Mucosa of stomach (tissue), 1 donor: ENCODE results near the gene NAP1L1.

Experiments used
- H3K27me3 ChIP-seq: one replicate; pipeline ENCODE4 v1.7.0; 2013; ENCODE audit warnings: mild to moderate bottlenecking, low read length; ENCODE audit not compliant: control insufficient read depth, insufficient read depth
- H3K36me3 ChIP-seq: one replicate; pipeline ENCODE4 v1.7.0; 2013; ENCODE audit warnings: low read length; ENCODE audit not compliant: control insufficient read depth, insufficient read depth
- H3K4me1 ChIP-seq: one replicate; pipeline ENCODE4 v1.7.0; 2013; ENCODE audit warnings: mild to moderate bottlenecking, low read length; ENCODE audit not compliant: control insufficient read depth, insufficient read depth
- H3K4me3 ChIP-seq: one replicate; pipeline ENCODE4 v1.7.0; 2013; ENCODE audit warnings: low read length
- H3K9ac ChIP-seq: one replicate; pipeline ENCODE4 v1.7.0; 2013; ENCODE audit warnings: mild to moderate bottlenecking, low read length, moderate library complexity
- H3K9me3 ChIP-seq: one replicate; pipeline ENCODE4 v1.7.0; 2013; ENCODE audit warnings: mild to moderate bottlenecking, low read length, moderate library complexity; ENCODE audit not compliant: control insufficient read depth
- donor health status: Pancreatic carcinoma.

Gene NAP1L1

GRCh38 chr12:76033081-76034011, 51.1 kb downstream of the NAP1L1 start:
- H3K36me3 ChIP-seq = no peaks in the 10 kb centered on the region
- peaks cover 18% of the 10 kb centered on the region for H3K27me3 ChIP-seq
- peak overlapping the region; percentile 90 for H3K9ac ChIP-seq
- H3K4me1 ChIP-seq = peaks cover 4% of the 10 kb centered on the region
- no peak overlapping the region for H3K4me3 ChIP-seq
- H3K9me3 ChIP-seq = no peaks in the 10 kb centered on the region

GRCh38 chr12:76032043-76032981, 52.2 kb downstream of the NAP1L1 start:
- Histone ChIP-seq H3K9ac (peak overlapping the region; percentile 90), H3K27me3 (peaks cover 18% of the 10 kb centered on the region), H3K9me3 (no peaks in the 10 kb centered on the region), H3K4me3 (peak overlapping the region; percentile 89), H3K36me3 (no peaks in the 10 kb centered on the region), H3K4me1 (peaks cover 3% of the 10 kb centered on the region)

GRCh38 chr12:76031414-76032042, 53.0 kb downstream of the NAP1L1 start, which contains the start of gene PHLDA1:
Gene PHLDA1 (minus strand): TSS chr12:76031776.
- Histone ChIP-seq H3K9ac (peak within 1 kb of the TSS; percentile 90), H3K4me3 (peak within 1 kb of the TSS; percentile 89), H3K27me3 (peaks cover 18% of the 10 kb centered on the region), H3K36me3 (no peaks in the 10 kb centered on the region), H3K4me1 (no peaks in the 10 kb centered on the region), H3K9me3 (no peaks in the 10 kb centered on the region)

DNA sequence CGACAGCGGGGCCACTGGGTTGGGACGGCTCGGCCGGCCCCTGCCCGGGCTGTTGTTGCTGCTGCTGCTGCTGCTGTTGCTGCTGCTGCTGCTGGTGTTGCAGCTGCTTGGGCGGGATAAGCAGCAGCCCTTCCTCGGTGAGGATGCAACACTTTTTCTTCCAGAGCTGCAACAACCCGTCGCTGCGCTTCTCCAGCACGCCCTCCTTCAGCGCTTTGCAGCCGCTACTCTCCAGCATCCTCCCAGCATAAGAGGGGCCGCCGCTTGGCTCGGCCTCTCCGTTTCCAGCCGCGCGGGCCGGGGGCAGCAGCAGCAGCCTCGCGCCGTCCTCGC, 53.4 kb downstream of the NAP1L1 start:
- Histone ChIP-seq H3K9ac (peak overlapping the region; percentile 90), H3K4me1 (no peaks in the 10 kb centered on the region), H3K36me3 (no peaks in the 10 kb centered on the region), H3K4me3 (peak overlapping the region; percentile 72), H3K27me3 (peaks cover 18% of the 10 kb centered on the region), H3K9me3 (no peaks in the 10 kb centered on the region)

DNA sequence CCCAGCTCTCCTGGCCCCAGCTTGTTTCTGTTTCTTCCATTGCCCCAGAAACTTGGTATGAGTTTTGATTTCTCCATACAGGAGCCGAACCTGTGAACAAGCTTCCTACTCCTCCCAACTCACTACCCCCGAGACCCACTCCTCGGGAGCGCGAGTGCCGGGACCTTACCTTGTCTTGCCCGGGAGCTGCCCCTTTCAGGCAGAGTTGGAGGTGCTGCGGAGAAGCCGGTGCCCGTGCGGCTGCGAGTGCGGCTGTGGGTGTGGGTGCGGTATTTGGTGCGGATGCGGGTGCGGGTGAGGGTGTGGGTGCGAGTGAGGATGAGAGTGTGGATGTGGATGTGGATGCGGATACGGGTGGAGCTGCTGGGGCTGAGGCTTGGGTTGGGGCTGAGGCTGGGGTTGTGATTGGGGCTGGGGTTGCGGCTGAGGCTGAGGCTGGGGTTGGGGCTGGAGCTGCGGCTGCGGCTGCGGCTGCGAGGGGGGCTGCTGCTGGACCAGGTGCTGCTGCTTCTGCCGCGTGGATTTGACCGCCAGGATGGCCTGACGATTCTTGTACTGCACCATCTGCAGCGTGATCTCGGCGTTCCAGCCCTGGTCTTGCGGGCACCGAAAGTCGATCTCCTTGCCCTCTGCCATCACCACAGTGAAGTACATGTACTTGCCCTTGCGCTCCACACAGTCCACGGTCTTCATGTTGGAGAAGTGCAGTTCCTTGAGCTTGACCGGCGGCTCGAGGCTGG, 54.0 kb downstream of the NAP1L1 start:
- Histone ChIP-seq H3K27me3 (peaks cover 18% of the 10 kb centered on the region), H3K9ac (peak overlapping the region; percentile 90), H3K4me1 (no peaks in the 10 kb centered on the region), H3K9me3 (no peaks in the 10 kb centered on the region), H3K36me3 (no peaks in the 10 kb centered on the region), H3K4me3 (peak overlapping the region; percentile 72)

DNA sequence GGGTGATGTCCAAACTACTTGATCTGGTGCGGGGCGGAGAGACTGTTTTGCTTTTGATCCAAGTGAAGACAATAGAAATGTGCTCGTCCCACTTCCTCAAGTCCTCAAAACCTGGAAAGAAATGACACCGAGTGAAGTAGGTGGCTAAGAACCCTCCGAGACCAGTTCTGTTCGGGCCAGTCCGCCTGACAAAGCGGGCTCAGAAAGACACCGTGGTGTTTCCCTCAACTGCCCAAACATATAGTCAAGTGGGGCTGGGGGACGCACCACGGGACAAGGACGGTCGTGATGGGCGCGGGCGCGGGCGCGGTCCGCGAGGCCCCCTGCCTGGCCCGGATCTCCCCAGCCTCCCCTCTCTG, 54.5 kb downstream of the NAP1L1 start:
- H3K27me3 ChIP-seq = peaks cover 18% of the 10 kb centered on the region
- no peaks in the 10 kb centered on the region for H3K4me1 ChIP-seq
- H3K9ac ChIP-seq = peak overlapping the region; percentile 90
- H3K9me3 ChIP-seq = no peaks in the 10 kb centered on the region
- no peaks in the 10 kb centered on the region for H3K36me3 ChIP-seq
- H3K4me3 ChIP-seq = peak overlapping the region; percentile 72

GRCh38 chr12:76028571-76029277, 55.8 kb downstream of the NAP1L1 start:
- Histone ChIP-seq H3K4me3 (no peak overlapping the region), H3K9me3 (no peaks in the 10 kb centered on the region), H3K27me3 (peaks cover 18% of the 10 kb centered on the region), H3K36me3 (no peaks in the 10 kb centered on the region), H3K9ac (peak overlapping the region; percentile 17), H3K4me1 (no peaks in the 10 kb centered on the region)

- H3K4me1 ChIP-seq = no peaks in the 10 kb centered on the region
- H3K4me3 ChIP-seq = no peak overlapping the region
- H3K9ac ChIP-seq = no peak overlapping the region
- H3K36me3 ChIP-seq = no peaks in the 10 kb centered on the region
- H3K27me3 ChIP-seq = peaks cover 14% of the 10 kb centered on the region
- H3K9me3 ChIP-seq = no peaks in the 10 kb centered on the region
Measured at GRCh38 chr12:76026643-76027063, 57.8 kb downstream of the NAP1L1 start.

DNA sequence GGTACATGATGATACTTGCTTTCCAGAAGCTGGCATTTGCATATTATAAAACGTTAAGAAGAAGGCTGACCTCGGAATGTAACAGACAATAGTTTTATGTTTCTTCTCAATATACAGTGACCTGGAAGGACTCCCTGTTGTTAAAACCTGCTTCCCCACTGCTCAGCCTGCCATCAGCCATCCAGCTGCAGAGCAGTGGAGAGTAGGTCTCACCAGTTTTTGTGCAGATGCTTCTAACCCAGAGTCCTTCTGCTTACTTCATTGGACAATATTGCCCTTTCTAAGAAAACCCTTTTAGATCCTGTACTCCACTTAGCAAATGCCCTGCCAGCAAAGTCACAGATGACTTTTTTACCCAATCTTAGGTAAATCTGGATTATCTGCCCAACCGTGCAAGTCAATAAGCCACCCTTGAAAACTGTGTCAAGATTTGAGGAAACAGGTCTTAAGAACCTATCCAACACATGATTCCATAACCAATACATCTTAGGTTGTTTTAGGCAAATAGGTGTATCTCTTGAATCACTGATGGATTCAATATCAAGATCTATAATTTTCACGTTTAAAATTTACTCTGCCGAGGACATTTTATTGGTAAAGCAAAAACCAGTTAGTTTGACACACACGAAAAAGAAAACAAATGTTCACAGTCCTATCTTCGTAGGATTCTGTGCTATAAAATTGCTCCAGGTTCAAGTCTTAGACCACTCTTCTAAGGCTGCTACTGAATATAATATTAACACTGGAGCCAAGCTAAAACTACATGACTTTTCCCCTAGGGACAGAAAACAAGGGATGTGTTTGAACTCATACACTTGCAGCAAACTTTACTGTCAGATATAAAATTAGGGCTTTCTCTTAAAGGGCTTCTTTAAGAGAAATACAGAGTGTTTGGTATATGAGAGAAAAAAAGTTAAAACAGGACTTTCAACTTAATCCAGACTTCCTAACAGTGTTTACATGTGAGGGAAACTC, 58.6 kb downstream of the NAP1L1 start:
- peaks cover 6% of the 10 kb centered on the region for H3K4me1 ChIP-seq
- no peak overlapping the region for H3K9ac ChIP-seq
- no peaks in the 10 kb centered on the region for H3K9me3 ChIP-seq
- peaks cover 12% of the 10 kb centered on the region for H3K27me3 ChIP-seq
- no peak overlapping the region for H3K4me3 ChIP-seq
- H3K36me3 ChIP-seq = no peaks in the 10 kb centered on the region

- H3K9ac ChIP-seq = no peak overlapping the region
- H3K9me3 ChIP-seq = no peaks in the 10 kb centered on the region
- H3K4me1 ChIP-seq = peaks cover 14% of the 10 kb centered on the region
- peaks cover 4% of the 10 kb centered on the region for H3K27me3 ChIP-seq
- H3K36me3 ChIP-seq = no peaks in the 10 kb centered on the region
- H3K4me3 ChIP-seq = no peak overlapping the region
Measured at GRCh38 chr12:76024942-76025600, 59.4 kb downstream of the NAP1L1 start.
